COR-L47 (cell line): ENCODE data around the gene CILP2.
A peak's percentile ranks its signal among the peaks of the same experiment; 100 is the strongest.

Experiments used
- DNase-seq: peaks from one replicate; lab custom pipeline; 2025; lab: John Stamatoyannopoulos, UW

Gene CILP2

DNA sequence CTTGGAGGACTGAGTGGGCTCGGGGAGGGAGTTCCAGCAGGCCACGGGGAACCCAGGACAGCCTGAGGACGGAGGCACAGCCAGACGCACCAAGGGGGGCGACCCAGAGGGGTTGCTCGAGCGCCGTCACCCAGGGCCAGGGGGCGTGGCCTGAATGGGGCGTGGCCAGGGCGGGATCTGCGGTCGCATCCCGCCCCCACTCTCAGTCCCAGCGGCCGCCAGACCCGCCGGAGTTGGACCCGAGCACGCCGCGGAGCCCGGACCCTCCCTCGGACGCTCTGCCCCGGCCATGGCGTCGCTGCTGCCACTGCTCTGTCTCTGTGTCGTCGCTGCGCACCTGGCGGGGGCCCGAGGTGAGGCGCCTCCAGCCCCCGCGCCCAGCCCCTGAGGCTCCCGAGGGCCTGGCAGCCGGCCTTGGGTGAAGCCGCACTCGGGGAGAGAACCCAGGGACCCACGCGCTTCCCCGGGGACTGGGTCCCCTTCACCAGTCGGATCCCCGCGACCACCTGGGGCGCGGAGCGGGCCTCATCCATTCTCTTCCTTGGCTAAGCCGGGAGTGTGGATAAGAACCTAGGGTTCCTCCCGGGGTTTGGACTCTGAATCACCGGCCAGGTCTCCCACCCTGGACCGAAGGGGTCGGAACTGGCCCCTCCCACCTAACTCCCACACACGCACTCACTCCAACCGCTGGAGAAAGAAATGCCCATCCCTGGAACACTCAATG, at the start of gene CILP2:
Gene CILP2, plus strand, starts transcription at position 205 of the 724 bp plus-strand sequence. Its CDS starts 85 bp downstream, at position 290.
- DNase-seq, result no peak

GRCh38 chr19:19488875-19489690, 49.0 kb upstream of the CILP2 start:
- peak; percentile 88 for DNase-seq

DNA sequence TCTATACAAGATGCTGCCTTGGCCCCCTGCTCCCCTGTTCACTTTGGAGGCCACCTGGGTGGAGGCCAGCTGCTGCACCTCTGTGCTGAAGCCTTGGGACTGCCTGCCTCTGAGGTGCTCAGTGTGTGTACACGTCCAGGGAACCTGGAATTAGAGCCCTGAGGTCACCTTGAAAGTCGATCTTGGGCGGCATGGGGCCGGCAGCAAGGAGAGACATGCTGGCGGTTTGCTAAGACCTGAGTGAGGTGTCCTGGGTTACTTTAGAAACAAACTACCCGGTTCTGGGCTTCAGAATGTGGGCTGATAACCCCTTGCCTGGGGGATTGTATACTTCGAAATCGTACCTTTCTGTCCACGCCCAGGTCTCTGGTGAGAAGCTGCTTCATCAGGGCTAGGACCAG, 48.3 kb upstream of the CILP2 start:
- no peak for DNase-seq

DNA sequence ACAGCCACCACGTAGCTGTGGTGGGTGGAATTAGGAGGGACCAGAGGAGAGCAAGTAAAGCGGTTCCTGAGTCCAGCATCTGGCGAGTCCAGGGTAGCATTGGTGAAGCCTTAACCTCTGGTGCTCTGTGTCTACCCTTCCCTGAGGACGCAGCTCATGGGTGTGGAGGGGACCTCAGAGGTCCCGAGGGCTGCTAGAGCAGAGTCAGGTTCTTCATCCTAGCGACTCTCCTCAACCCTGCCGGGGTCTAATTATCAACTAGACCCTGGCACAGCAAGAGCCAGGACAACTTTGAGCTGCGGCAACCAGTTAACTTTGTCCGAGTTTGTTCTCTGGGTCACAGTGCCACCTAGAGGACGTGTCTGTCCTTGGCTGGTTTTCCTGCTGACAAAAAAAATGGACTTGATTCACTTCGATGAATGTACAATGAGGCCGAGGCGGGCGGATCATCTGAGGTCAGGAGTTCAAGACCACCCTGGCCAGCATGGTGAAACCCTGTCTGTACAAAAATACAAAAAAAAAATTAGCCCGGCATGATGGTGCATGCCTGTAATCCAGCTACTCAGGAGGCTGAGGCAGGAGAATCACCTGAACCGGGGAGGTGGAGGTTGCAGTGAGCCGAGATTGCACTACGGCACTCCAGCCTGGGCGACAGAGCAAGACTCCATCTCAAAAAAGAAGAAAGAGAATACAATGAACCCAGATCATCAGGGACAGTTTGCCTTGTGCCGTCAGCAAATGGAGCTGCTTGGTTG, 47.7 kb upstream of the CILP2 start:
- DNase-seq, result peak; percentile 59

GRCh38 chr19:19491321-19492025, 46.6 kb upstream of the CILP2 start:
- DNase-seq, result no peak

GRCh38 chr19:19492026-19492610, 45.9 kb upstream of the CILP2 start:
- DNase-seq, result no peak

DNA sequence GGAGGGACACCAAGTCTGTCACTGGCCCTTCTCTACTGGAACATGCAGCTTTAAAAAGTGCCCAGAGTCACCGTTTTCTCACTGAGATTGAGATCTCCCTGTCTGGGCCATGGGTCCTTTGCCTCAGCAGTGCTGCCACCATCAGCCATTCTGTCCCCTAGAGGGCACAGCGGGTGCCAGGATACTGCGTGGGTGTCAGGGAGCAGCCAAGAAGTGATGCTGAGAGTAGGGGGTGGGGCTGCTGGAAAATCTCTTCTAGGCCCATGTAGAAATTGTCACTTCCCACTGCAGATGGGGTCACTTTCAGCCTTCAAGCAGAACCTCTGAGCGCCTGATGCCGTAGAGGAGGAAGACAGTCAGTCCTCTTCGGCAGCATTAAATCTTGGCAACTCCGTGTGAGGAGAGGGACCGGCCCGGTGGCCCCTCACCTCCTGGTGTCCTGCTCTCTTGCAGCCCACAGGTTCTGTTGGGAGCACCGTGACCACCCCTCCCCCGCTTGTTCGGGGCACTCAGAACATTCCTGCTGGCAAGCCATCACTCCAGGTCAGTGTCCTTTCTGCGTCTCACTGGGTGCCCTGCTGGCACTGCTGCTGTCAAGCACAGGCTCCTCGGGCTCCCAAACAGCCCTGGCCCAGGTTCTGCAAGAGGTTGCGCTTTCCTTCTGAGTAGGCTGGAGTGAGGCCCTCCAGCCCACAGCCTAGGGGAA, 44.1 kb upstream of the CILP2 start:
- no peak for DNase-seq

DNA sequence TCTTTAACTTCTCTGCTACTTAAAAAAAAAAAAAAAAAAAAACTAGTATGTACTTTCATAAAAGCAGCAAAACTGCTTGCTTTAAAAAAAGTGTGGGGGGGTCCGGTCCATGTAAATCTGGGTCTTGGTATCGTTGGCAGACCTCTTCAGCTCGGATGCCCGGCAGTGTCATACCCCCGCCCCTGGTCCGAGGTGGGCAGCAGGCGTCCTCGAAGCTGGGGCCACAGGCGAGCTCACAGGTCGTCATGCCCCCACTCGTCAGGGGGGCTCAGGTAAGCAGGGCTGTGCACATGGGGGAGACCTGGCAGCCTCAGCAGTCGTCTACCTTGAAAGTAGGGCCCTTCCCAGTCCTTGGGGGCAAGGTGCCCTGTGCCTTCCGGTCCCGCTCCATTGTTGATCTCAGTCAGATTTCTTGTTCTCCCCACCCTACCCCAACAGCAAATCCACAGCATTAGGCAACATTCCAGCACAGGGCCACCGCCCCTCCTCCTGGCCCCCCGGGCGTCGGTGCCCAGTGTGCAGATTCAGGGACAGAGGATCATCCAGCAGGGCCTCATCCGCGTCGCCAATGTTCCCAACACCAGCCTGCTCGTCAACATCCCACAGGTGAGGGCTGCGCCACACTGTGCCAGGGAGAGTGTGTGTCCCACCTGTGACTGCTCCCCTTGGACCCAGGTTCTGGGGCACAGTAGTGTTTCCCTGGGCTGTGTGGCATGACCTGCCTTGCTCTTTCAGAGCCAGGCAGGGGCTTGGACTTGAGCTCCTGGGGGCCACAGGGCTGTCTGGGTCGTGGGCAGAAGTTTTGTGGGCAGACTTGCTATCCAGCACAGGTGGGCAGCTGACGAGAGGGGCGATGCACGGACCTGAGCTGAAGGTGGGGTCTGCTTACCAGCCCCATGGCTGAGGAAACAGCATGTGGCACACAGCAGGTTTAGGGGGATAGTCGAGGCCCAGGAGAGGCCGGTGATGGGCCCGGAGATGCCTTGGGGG, 42.2 kb upstream of the CILP2 start:
- DNase-seq, result no peak

- DNase-seq, result no peak
Measured at GRCh38 chr19:19498255-19498991, 39.6 kb upstream of the CILP2 start.

DNA sequence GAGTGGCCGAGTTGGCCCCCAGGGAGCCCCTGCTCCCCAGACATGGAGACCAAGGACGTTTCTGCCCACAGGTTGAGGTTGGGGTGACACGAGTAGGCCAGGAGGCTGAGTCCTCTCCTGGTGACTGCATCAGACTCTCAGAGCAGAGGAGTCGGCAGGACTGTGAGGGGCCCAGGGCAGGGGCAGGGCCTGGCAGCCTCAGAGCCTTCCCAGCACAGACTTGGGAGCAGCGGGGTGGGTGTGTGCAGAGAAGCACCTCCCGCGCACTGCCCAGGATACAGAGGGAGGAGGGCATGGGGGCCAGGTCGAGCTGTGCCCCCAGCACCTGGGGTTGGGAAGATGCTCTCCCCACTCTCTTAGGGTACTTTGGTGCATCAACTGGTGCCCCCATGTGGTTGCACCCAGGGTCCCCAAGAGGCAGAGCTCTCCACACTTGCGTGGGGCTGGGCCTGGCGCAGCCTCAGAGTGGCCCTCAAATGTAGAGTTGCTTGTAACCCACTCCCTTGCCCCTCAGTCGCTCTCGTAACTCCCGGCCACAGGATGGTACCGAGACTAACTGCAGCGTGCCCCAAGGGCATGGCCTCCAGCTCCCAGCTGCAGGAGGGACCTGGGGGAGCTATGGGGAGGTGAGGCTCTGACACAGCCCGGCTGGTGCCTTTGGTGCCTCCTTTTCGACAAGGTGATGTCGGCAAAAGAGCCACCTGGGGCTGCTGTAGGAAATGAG, 38.6 kb upstream of the CILP2 start:
- no peak for DNase-seq

DNA sequence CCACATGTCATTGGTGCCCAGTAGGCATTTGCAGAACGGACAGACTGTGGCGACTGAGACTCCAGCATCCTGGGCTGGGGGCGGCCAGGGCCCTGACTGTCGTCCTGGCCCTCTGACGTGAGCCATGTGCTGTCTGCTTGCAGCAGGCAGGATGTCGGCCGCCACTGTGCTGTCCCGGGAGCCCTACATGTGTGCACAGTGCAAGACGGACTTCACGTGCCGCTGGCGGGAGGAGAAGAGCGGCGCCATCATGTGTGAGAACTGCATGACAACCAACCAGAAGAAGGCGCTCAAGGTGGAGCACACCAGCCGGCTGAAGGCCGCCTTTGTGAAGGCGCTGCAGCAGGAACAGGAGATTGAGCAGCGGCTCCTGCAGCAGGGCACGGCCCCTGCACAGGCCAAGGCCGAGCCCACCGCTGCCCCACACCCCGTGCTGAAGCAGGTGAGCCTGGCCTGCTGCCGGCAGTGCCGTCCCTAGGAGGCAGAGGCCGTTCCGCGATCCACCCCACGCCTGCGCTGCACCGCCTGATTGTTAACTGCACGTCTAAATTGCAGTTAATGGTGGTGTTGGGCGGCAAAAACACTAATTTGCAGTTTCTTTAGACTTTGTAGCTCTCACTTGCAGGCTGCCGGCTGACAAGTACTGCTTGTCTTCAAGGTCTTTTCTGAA, 37.0 kb upstream of the CILP2 start:
- no peak for DNase-seq

DNA sequence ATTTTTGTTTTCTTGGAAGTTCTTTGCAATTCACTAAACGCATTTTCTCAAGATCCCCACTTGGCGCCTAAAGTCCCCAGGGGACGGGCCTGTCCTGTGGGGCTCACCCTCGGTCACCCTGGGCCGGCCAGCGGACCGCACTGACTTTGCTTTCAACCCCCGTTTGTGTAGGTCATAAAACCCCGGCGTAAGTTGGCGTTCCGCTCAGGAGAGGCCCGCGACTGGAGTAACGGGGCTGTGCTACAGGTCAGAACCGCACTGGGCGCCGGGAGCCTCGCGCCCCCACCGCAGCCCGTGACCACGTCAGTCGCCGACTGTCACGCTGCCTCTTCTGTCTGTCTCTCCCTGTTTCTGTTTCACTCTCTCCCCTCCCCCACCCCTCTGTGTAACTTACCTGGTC, 36.3 kb upstream of the CILP2 start:
- DNase-seq, result no peak

- DNase-seq, result no peak
Measured at GRCh38 chr19:19502281-19502680, 35.8 kb upstream of the CILP2 start.

- no peak for DNase-seq
Measured at GRCh38 chr19:19502808-19503602, 35.1 kb upstream of the CILP2 start.

GRCh38 chr19:19504754-19505668, 33.1 kb upstream of the CILP2 start:
- no peak for DNase-seq
